Activated gamma-delta T cell treated with Interleukin-2 at 50 U/mL for 16 hours (primary cell): ENCODE data around the gene OASL.
A peak's percentile ranks its signal among the peaks of the same experiment; 100 is the strongest.

Source experiments
- DNase-seq: peaks from one replicate; pipeline ENCODE4 v3.0.0-alpha.2; 2020

Gene OASL

GRCh38 chr12:121010860-121011259, 28.2 kb downstream of the OASL start:
- no peak for DNase-seq

GRCh38 chr12:121009741-121010140, 29.3 kb downstream of the OASL start:
- DNase-seq = no peak

- DNase-seq = no peak
Measured at GRCh38 chr12:121008347-121009098, 30.5 kb downstream of the OASL start.

- peak; percentile 10 for DNase-seq
Measured at GRCh38 chr12:121005346-121005815, 33.7 kb downstream of the OASL start.

- no peak for DNase-seq
Measured at GRCh38 chr12:121004253-121004815, 34.7 kb downstream of the OASL start.

- no peak for DNase-seq
Measured at GRCh38 chr12:121003650-121004049, 35.4 kb downstream of the OASL start.

GRCh38 chr12:121001841-121002483, 37.1 kb downstream of the OASL start:
- DNase-seq = no peak

- DNase-seq = no peak
Measured at GRCh38 chr12:121001060-121001459, 38.0 kb downstream of the OASL start.

- no peak for DNase-seq
Measured at GRCh38 chr12:121000530-121000929, 38.5 kb downstream of the OASL start.

GRCh38 chr12:120999191-121000120, 39.6 kb downstream of the OASL start:
- DNase-seq = no peak

- no peak for DNase-seq
Measured at GRCh38 chr12:120998435-120998834, 40.6 kb downstream of the OASL start.

GRCh38 chr12:120997448-120997847, 41.6 kb downstream of the OASL start:
- DNase-seq = no peak

GRCh38 chr12:120996133-120996746, 42.8 kb downstream of the OASL start:
- DNase-seq = no peak

- DNase-seq = no peak
Measured at GRCh38 chr12:120994589-120995337, 44.3 kb downstream of the OASL start.

GRCh38 chr12:120994059-120994458, 45.0 kb downstream of the OASL start:
- no peak for DNase-seq

GRCh38 chr12:120993496-120993895, 45.5 kb downstream of the OASL start:
- no peak for DNase-seq

GRCh38 chr12:120992989-120993388, 46.1 kb downstream of the OASL start:
- DNase-seq = no peak

- DNase-seq = no peak
Measured at GRCh38 chr12:120991965-120992364, 47.1 kb downstream of the OASL start.

- DNase-seq = no peak
Measured at GRCh38 chr12:120990487-120991055, 48.5 kb downstream of the OASL start.

GRCh38 chr12:120989687-120990086, 49.4 kb downstream of the OASL start:
- no peak for DNase-seq

- DNase-seq = no peak
Measured at GRCh38 chr12:120988658-120989057, 50.4 kb downstream of the OASL start.
